Suppressor macrophage (primary cell): ENCODE measurements around the gene SPINT1.
A peak's percentile ranks its signal among the peaks of the same experiment; 100 is the strongest.

Source experiments
- DNase-seq, 4 experiments: peaks; one replicate each; pipeline ENCODE4 v3.0.0-alpha.2; 2020 to 2022

SPINT1 gene

GRCh38 chr15:40829115-40829514 lies 14.7 kb upstream of the SPINT1 start:
- DNase-seq, result no peak

GRCh38 chr15:40830884-40831283 lies 13.0 kb upstream of the SPINT1 start:
- DNase-seq, result no peak

- DNase-seq, result no peak
Observed at GRCh38 chr15:40831861-40832260, 12.0 kb upstream of the SPINT1 start.

- no peak for DNase-seq
Observed at GRCh38 chr15:40832903-40833302, 10.9 kb upstream of the SPINT1 start.

- no peak for DNase-seq
Observed at GRCh38 chr15:40836020-40836419, 7.8 kb upstream of the SPINT1 start.

- DNase-seq, result no peak
Observed at GRCh38 chr15:40838756-40839155, 5.1 kb upstream of the SPINT1 start.

- DNase-seq, result no peak
Observed at GRCh38 chr15:40841741-40842140, 2.1 kb upstream of the SPINT1 start.

GRCh38 chr15:40843261-40843884 lies 475 bp upstream of the SPINT1 start:
- DNase-seq, result no peak

- peak; percentile 48 to 73 (median 59) for DNase-seq
Observed at GRCh38 chr15:40844696-40845030, 815 bp downstream of the SPINT1 start.

GRCh38 chr15:40845036-40845435 lies 1.2 kb downstream of the SPINT1 start:
- DNase-seq, result peak in 3 of 4 experiments; percentile 48 to 55 (median 49)

GRCh38 chr15:40845511-40846284 lies 1.9 kb downstream of the SPINT1 start:
- peak in 3 of 4 experiments; percentile 30 to 45 (median 31) for DNase-seq

GRCh38 chr15:40846841-40847222 lies 3.0 kb downstream of the SPINT1 start:
- peak; percentile 62 to 81 (median 79) for DNase-seq

- DNase-seq, result peak; percentile 87 to 96 (median 94)
Observed at GRCh38 chr15:40847223-40847961, 3.5 kb downstream of the SPINT1 start.

- DNase-seq, result no peak
Observed at GRCh38 chr15:40850576-40851112, 6.8 kb downstream of the SPINT1 start.

- no peak for DNase-seq
Observed at GRCh38 chr15:40852529-40852928, 8.7 kb downstream of the SPINT1 start.

- no peak for DNase-seq
Observed at GRCh38 chr15:40853241-40853890, 9.5 kb downstream of the SPINT1 start.

GRCh38 chr15:40854161-40854560 lies 10.3 kb downstream of the SPINT1 start:
- DNase-seq, result no peak

- no peak for DNase-seq
Observed at GRCh38 chr15:40855706-40856234, 11.9 kb downstream of the SPINT1 start.

GRCh38 chr15:40856746-40857145 lies 12.9 kb downstream of the SPINT1 start:
- no peak for DNase-seq

GRCh38 chr15:40857601-40858341 lies 13.9 kb downstream of the SPINT1 start:
- DNase-seq, result peak; percentile 73 to 87 (median 83)

GRCh38 chr15:40858706-40859105 lies 14.9 kb downstream of the SPINT1 start:
- no peak for DNase-seq
